ENCODE results near the gene RARRES1. TPM values are rescaled to one million over a fixed set of nuclear protein-coding genes. Genes with fewer than 3 reads are reported as not detected.
A peak's percentile ranks its signal among the peaks of the same experiment; 100 is the strongest.

The RARRES1 gene
- total RNA-seq, 1 experiment from 2014 or later = 0.73 TPM

- no peak overlapping the region for H3K27ac ChIP-seq (ENCODE audit: low read length)
- peaks cover 24% of the 10 kb centered on the region for H3K4me1 ChIP-seq (ENCODE audit: insufficient read depth, low read length)
- H3K9me3 ChIP-seq (ENCODE audit: low read length) = no peaks in the 10 kb centered on the region
- H3K4me2 ChIP-seq (ENCODE audit: low read length) = no peak overlapping the region
- no TSS peak for BruUV-seq (replicated peaks)
- H3F3A ChIP-seq (ENCODE audit: low read length, unreplicated experiment) = peaks cover under 1% of the 10 kb centered on the region
- CTCF ChIA-PET = no interaction called here
- ATAC-seq (no peak), DNase-seq (no peak)
- H2AFZ ChIP-seq (ENCODE audit: low read length) = no peak overlapping the region
- H3K79me2 ChIP-seq (ENCODE audit: low read length) = no peaks in the 10 kb centered on the region
- H4K20me1 ChIP-seq (ENCODE audit: low read length) = no peaks in the 10 kb centered on the region
- no peaks in the 10 kb centered on the region for H3K27me3 ChIP-seq (ENCODE audit: low read length)
- H3K4me3 ChIP-seq (ENCODE audit: low read length) = no peak overlapping the region
- intact Hi-C loops (cut with micrococcal nuclease) = no loop called here
- TF ChIP-seq CTCF (conservative IDR thresholded peaks at IDR 0.05; ENCODE audit: low read depth, low read length) (no peak), EZH2 (IDR thresholded peaks at IDR 0.05; ENCODE audit: low read length, unreplicated experiment) (no peak), EZH2phosphoT487 (IDR thresholded peaks at IDR 0.05; ENCODE audit: borderline replicate concordance, low read length) (no peak)
- POLR2A ChIA-PET (ENCODE audit: unreplicated experiment) = no interaction called here
- no peaks in the 10 kb centered on the region for H3K36me3 ChIP-seq (ENCODE audit: low read depth, low read length)
- H3K9ac ChIP-seq (ENCODE audit: low read length) = no peak overlapping the region
- H3K9me2 ChIP-seq (replicated peaks; ENCODE audit: low read length) = no peaks in the 10 kb centered on the region
These were observed 771 bp downstream of the RARRES1 start for GRCh38 chr3:158731486-158731885.

DNA sequence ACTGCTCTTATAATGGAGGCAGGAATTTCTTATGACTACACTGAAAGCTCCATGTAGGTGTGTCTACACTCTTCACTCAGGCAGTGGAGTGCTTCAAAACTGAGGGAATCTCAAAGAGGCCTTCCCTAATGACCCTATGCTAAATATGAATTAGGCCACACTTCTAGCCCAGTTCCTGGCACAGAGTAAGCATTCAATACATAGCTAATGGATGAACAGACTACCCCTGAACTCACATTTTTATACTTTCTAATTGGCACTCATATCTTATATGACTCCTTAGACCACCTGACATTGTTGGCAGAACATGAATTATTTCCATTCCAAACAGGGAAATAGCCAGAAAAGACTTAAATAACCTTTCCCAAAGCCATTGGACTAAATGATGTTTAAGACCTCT lies 3.4 kb downstream of the RARRES1 start:
- peak overlapping the region; percentile 100 for H3K27ac ChIP-seq (ENCODE audit: low read length)
- peaks cover 48% of the 10 kb centered on the region for H3K4me1 ChIP-seq (ENCODE audit: insufficient read depth, low read length)
- DNase-seq (no peak), ATAC-seq (no peak)
- H3K4me2 ChIP-seq (ENCODE audit: low read length) = no peak overlapping the region
- no TSS peak for BruUV-seq (replicated peaks)
- H3K79me2 ChIP-seq (ENCODE audit: low read length) = peaks cover 13% of the 10 kb centered on the region; the same call in 1 of the 2 replicates
- peak overlapping the region; percentile 90; the same call in 1 of the 2 replicates for H3K9ac ChIP-seq (ENCODE audit: low read length)
- no peaks in the 10 kb centered on the region for H3K36me3 ChIP-seq (ENCODE audit: low read depth, low read length)
- H3K9me2 ChIP-seq (replicated peaks; ENCODE audit: low read length) = no peaks in the 10 kb centered on the region
- no peak overlapping the region for H3K4me3 ChIP-seq (ENCODE audit: low read length)
- ChIA-PET CTCF (interaction anchor here (2.3 to 2.8 kb wide), 2 partner anchors 60 to 69 kb away, joined by 13 to 19 read pairs; no protein-coding TSS in a partner anchor), POLR2A (ENCODE audit: unreplicated experiment) (interaction anchor here (0.7 kb wide), 1 partner anchor 39 kb away, joined by 12 read pairs; no protein-coding TSS in a partner anchor)
- no peaks in the 10 kb centered on the region for H3K9me3 ChIP-seq (ENCODE audit: low read length)
- no peak overlapping the region for H2AFZ ChIP-seq (ENCODE audit: low read length)
- intact Hi-C loops (cut with micrococcal nuclease) = loop anchor here (1.0 to 5.0 kb wide), 2 partner anchors 57 to 192 kb away; partner anchors contain the start of gene LXN
- no peaks in the 10 kb centered on the region for H4K20me1 ChIP-seq (ENCODE audit: low read length)
- H3K27me3 ChIP-seq (ENCODE audit: low read length) = no peaks in the 10 kb centered on the region
- TF ChIP-seq EZH2 (IDR thresholded peaks at IDR 0.05; ENCODE audit: low read length, unreplicated experiment) (no peak), CTCF (conservative IDR thresholded peaks at IDR 0.05; ENCODE audit: low read depth, low read length) (no peak), EZH2phosphoT487 (IDR thresholded peaks at IDR 0.05; ENCODE audit: borderline replicate concordance, low read length) (no peak)
- peaks cover 14% of the 10 kb centered on the region for H3F3A ChIP-seq (ENCODE audit: low read length, unreplicated experiment)

- 0 out of 2 replicates have a peak overlapping the region, but pooled peaks have one; percentile 25 for H3K4me2 ChIP-seq (ENCODE audit: low read length)
These were observed 4.2 kb downstream of the RARRES1 start for GRCh38 chr3:158728061-158728377.

More at GRCh38 chr3:158728061-158728377, 4.2 kb downstream of the RARRES1 start:
- Histone ChIP-seq H3K79me2 (ENCODE audit: low read length) (peaks cover 15% of the 10 kb centered on the region; the same call in 1 of the 2 replicates), H3K9me2 (replicated peaks; ENCODE audit: low read length) (no peaks in the 10 kb centered on the region), H3K9me3 (ENCODE audit: low read length) (no peaks in the 10 kb centered on the region), H3K4me1 (ENCODE audit: insufficient read depth, low read length) (peaks cover 53% of the 10 kb centered on the region), H3K27ac (ENCODE audit: low read length) (peak overlapping the region; percentile 100), H3K27me3 (ENCODE audit: low read length) (no peaks in the 10 kb centered on the region), H3K36me3 (ENCODE audit: low read depth, low read length) (no peaks in the 10 kb centered on the region), H3F3A (ENCODE audit: low read length, unreplicated experiment) (peaks cover 17% of the 10 kb centered on the region), H2AFZ (ENCODE audit: low read length) (no peak overlapping the region), H3K9ac (ENCODE audit: low read length) (peak overlapping the region; percentile 90), H3K4me3 (ENCODE audit: low read length) (no peak overlapping the region), H4K20me1 (ENCODE audit: low read length) (no peaks in the 10 kb centered on the region)
- ATAC-seq (no peak), DNase-seq (no peak)
- CTCF ChIA-PET = interaction anchor here (0.6 to 2.8 kb wide), 6 partner anchors 10 to 1369 kb away, joined by 3 to 19 read pairs (median 5); no protein-coding TSS in a partner anchor
- BruUV-seq (replicated peaks) = no TSS peak
- no peak for TF ChIP-seq EZH2phosphoT487 (IDR thresholded peaks at IDR 0.05; ENCODE audit: borderline replicate concordance, low read length)
- TF ChIP-seq CTCF (conservative IDR thresholded peaks at IDR 0.05; ENCODE audit: low read depth, low read length) = no peak
- no peak for TF ChIP-seq EZH2 (IDR thresholded peaks at IDR 0.05; ENCODE audit: low read length, unreplicated experiment)
- intact Hi-C loops (cut with micrococcal nuclease) = loop anchor here (1.0 to 5.0 kb wide), 2 partner anchors 56 to 191 kb away; partner anchors contain the start of gene LXN
- POLR2A ChIA-PET (ENCODE audit: unreplicated experiment) = no interaction called here

Measured in PC-3 (cell line).